WTC11 (cell line): ENCODE data around the gene ACOXL. TPM values are rescaled to one million over a fixed set of nuclear protein-coding genes. Genes with fewer than 3 reads are reported as not detected.

Source experiments
- ATAC-seq: fragments of 200-7000 bp; cut with Tn5 transposase; 2 replicates; pipeline ENCODE4 v1.10.0; 2021; ENCODE audit warnings: mild to moderate bottlenecking, moderate library complexity
- CTCF ChIA-PET: fragments of 300-600 bp; sonication (Branson Sonifier 250); formaldehyde crosslinking; loops from one replicate; lab custom pipeline; 2021; ENCODE audit warnings: antibody characterized with exemption; lab: Charles Lee
- POLR2A ChIA-PET: fragments of 350-600 bp; sonication (Branson Sonifier 250); formaldehyde crosslinking; loops from one replicate; lab custom pipeline; 2021; ENCODE audit warnings: antibody characterized with exemption; lab: Charles Lee
- DNase-seq: peaks from one replicate; pipeline ENCODE4 v3.0.0; 2021; ENCODE audit warnings: low spot score
- H3K27ac Mint-ChIP-seq: 2 replicates; pipeline ENCODE4 v1.8.0; 2021; ENCODE audit warnings: mixed read lengths
- H3K27me3 Mint-ChIP-seq: 2 replicates; pipeline ENCODE4 v1.8.0; 2021; ENCODE audit warnings: low read depth, mild to moderate bottlenecking, moderate library complexity, mixed read lengths
- H3K36me3 Mint-ChIP-seq: 2 replicates; pipeline ENCODE4 v1.8.0; 2021; ENCODE audit warnings: mixed read lengths
- H3K4me1 Mint-ChIP-seq: 2 replicates; pipeline ENCODE4 v1.8.0; 2022; ENCODE audit warnings: mixed read lengths
- H3K4me3 Mint-ChIP-seq: 2 replicates; pipeline ENCODE4 v1.8.0; 2021; ENCODE audit warnings: mild to moderate bottlenecking, moderate library complexity, mixed read lengths
- H3K9me3 Mint-ChIP-seq: 2 replicates; pipeline ENCODE4 v1.8.0; 2021; ENCODE audit warnings: mixed read lengths
- CREM ChIP-seq: sonication (generic); formaldehyde crosslinking; IDR thresholded peaks from 2 replicates; pipeline ENCODE4 v1.8.1; 2022; ENCODE audit warnings: mild to moderate bottlenecking, missing genetic modification reagents, moderate library complexity
- GABPB1 ChIP-seq: sonication (generic); formaldehyde crosslinking; IDR thresholded peaks from 2 replicates; pipeline ENCODE4 v1.8.1; 2023; ENCODE audit warnings: mild to moderate bottlenecking, missing genetic modification reagents
- GRHL2 ChIP-seq: fragments of 250-450 bp; sonication (Bioruptor Pico); IDR thresholded peaks from 2 replicates; pipeline ENCODE4 v1.8.0; 2022; ENCODE audit warnings: mild to moderate bottlenecking, moderate library complexity; ENCODE audit not compliant: insufficient replicate concordance, severe bottlenecking
- GTF2I ChIP-seq: fragments of 250-450 bp; sonication (Bioruptor Pico); conservative IDR thresholded peaks from 2 replicates; pipeline ENCODE4 v1.4.0; 2021; ENCODE audit warnings: mild to moderate bottlenecking
- MXD4 ChIP-seq: fragments of 250-450 bp; sonication (Bioruptor Pico); IDR thresholded peaks from 2 replicates; pipeline ENCODE4 v1.8.0; 2021; ENCODE audit warnings: mild to moderate bottlenecking, moderate library complexity, borderline replicate concordance
- NFATC4 ChIP-seq: fragments of 250-450 bp; sonication (Bioruptor Pico); IDR thresholded peaks from 2 replicates; pipeline ENCODE4 v1.9.0; 2021; ENCODE audit warnings: mild to moderate bottlenecking
- NR2C2 ChIP-seq: sonication (generic); formaldehyde crosslinking; IDR thresholded peaks from 2 replicates; pipeline ENCODE4 v1.8.0; 2022; ENCODE audit warnings: mild to moderate bottlenecking, missing genetic modification reagents
- RELA ChIP-seq: sonication (generic); formaldehyde crosslinking; IDR thresholded peaks from 2 replicates; pipeline ENCODE4 v1.8.1; 2022; ENCODE audit warnings: missing genetic modification reagents, mild to moderate bottlenecking, borderline replicate concordance
- RORB ChIP-seq: fragments of 250-450 bp; sonication (Bioruptor Pico); IDR thresholded peaks from 2 replicates; pipeline ENCODE4 v1.9.0; 2021; ENCODE audit warnings: mild to moderate bottlenecking
- SOX15 ChIP-seq: fragments of 250-450 bp; sonication (Bioruptor Pico); IDR thresholded peaks from 2 replicates; pipeline ENCODE4 v1.9.0; 2021; ENCODE audit warnings: mild to moderate bottlenecking
- SP1 ChIP-seq: sonication (generic); formaldehyde crosslinking; conservative IDR thresholded peaks from 2 replicates; pipeline ENCODE4 v1.8.1; 2022; ENCODE audit warnings: missing genetic modification reagents
- ZNF219 ChIP-seq: sonication (generic); formaldehyde crosslinking; IDR thresholded peaks from 2 replicates; pipeline ENCODE4 v1.8.0; 2023; ENCODE audit warnings: missing genetic modification reagents, mild to moderate bottlenecking, borderline replicate concordance
- ZNF317 ChIP-seq: sonication (generic); formaldehyde crosslinking; IDR thresholded peaks from 2 replicates; pipeline ENCODE4 v1.8.1; 2023; ENCODE audit warnings: low read depth, mild to moderate bottlenecking, moderate library complexity, missing genetic modification reagents, borderline replicate concordance
- total RNA-seq: library from RNA; stranded (reverse); gene quantifications from 3 replicates; pipeline ENCODE4 v1.2.3, GENCODE V29; 2021
- TF ChIP-seq, protein P1 (sequence below): fragments of 250-450 bp; sonication (Bioruptor Pico); conservative IDR thresholded peaks from 2 replicates; pipeline ENCODE4 v1.9.0; 2021; ENCODE audit warnings: mild to moderate bottlenecking
- TF ChIP-seq, protein P2 (sequence below): sonication (generic); formaldehyde crosslinking; IDR thresholded peaks from 2 replicates; pipeline ENCODE4 v1.8.1; 2022; ENCODE audit warnings: missing genetic modification reagents, borderline replicate concordance
- TF ChIP-seq, protein P3 (sequence below): fragments of 250-450 bp; sonication (Bioruptor Pico); IDR thresholded peaks from 2 replicates; pipeline ENCODE4 v1.9.0; 2021; ENCODE audit warnings: mild to moderate bottlenecking
- TF ChIP-seq, protein P4 (sequence below): sonication (generic); formaldehyde crosslinking; IDR thresholded peaks from 2 replicates; pipeline ENCODE4 v1.8.0; 2022; ENCODE audit warnings: mild to moderate bottlenecking, missing genetic modification reagents
- TF ChIP-seq, protein P5 (sequence below): sonication (generic); formaldehyde crosslinking; IDR thresholded peaks from 2 replicates; pipeline ENCODE4 v1.8.1; 2023; ENCODE audit warnings: mild to moderate bottlenecking, missing genetic modification reagents, moderate library complexity
- TF ChIP-seq, protein P6 (sequence below): fragments of 250-450 bp; sonication (Bioruptor Pico); IDR thresholded peaks from 2 replicates; pipeline ENCODE4 v2.1.2; 2022; ENCODE audit warnings: mild to moderate bottlenecking, moderate library complexity

Gene ACOXL
- total RNA-seq, 1 experiment from 2014 or later = 14.9 TPM

DNA sequence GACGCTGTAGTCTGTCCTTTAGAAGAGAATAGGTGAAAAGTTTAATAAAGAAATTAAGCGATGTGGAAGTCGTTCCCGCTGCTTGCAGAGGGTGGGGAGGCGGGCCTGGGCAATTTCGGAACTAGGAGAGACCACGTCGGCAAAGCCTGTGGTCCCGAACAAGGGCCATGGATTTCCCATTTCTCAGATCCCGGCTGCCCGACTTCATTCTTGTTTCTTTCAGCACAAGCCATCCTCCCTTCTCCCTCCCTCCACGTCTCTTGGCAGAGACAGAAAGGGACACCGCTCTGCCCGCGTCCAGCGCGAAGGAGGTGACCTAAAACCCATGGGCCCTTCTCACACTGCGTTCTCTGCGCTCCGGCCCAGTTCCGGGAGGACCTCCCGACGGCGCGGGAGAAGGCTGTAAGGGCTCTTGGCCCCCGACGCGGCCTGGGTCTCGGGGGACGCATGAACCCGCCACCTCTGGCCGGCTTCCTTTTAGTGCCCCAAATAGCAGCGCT is 386.2 kb downstream of the ACOXL start:
- peak; percentile 31 for DNase-seq
- Mint-ChIP-seq H3K36me3 (no peaks in the 10 kb centered on the region), H3K4me3 (peak overlapping the region; percentile 71), H3K4me1 (peaks cover 36% of the 10 kb centered on the region), H3K27me3 (peaks cover 54% of the 10 kb centered on the region), H3K9me3 (no peaks in the 10 kb centered on the region)
- ChIA-PET POLR2A (no interaction called here), CTCF (no interaction called here)
- ATAC-seq = no peak
- TF ChIP-seq CREM (CRISPR knock-in tag) = no peak
- TF ChIP-seq, protein P1, sequence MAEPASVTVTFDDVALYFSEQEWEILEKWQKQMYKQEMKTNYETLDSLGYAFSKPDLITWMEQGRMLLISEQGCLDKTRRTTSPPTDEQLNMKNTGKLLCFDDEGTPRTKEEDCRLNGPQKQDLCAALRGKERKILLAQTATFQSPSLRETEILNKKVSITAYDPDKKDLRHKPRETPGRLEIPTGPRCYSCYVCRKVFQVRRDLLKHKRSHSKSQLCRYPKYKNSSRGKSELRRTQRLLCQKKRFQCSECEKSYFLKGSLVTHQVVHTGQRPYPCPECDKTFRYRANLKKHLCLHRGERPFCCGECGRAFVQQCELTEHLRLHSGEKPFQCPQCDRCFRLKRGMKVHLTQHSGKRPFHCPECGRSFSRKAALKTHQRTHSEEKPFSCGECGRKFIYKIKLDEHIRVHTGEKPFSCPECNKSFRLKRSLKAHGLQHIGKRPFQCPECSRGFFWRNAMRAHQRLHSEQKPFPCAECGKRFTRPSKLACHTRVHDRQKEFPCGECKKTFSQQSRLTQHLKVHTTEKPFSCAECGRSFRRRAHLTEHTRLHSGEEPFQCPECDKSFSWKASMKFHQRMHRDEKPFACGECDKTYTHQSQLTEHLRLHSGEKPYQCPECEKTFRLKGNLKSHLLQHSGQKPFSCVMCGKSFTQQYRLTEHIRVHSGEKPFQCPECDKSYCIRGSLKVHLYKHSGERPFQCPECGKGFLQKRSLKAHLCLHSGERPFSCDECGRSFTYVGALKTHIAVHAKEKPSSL (CRISPR knock-in tag) = no peak
- TF ChIP-seq, all 79 proteins: peak for 0
- H3K27ac Mint-ChIP-seq = no peak overlapping the region

DNA sequence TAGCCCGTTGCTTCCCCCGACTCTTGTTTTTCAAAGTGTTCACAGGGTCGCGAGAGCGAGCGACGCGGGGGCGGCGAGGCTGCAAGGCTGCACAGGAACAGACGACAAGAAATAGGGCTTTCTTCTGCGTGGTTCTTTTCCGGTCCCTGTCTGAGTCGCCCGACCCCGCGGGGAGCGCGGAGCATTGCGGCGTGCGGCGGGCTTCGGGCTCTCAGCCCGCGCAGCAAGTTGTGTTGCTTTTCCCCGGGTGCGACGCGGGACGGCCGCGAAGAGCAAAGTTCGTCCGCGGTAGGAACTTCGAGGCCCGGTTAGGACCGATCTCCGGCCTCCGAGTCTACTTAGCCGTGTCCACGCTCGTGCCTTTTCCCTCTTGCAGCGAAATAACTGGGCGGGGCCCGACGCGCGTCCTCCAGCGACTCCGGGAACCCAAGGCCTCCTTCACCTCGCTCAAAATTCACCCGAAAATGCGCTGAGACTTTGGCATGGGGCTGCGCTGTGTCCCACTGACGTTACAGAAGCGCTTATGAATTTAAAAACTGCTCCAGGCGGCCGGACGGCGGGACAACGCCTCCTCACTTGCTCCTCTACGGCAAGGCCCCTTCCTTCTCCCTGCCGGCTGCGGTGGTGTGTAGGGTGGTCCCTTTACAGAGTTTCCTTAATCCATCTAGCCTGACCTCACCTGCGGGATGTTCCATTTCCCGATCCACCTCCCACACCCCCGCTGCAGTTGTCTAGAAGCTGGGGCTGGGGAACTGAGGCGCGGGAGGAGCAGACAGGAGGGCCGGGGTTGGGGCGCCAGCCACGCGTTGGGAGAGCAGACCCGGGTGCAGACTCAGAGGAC is 386.8 kb downstream of the ACOXL start:
- no peaks in the 10 kb centered on the region for H3K9me3 Mint-ChIP-seq
- peaks cover 4% of the 10 kb centered on the region for H3K36me3 Mint-ChIP-seq
- H3K4me1 Mint-ChIP-seq = peaks cover 39% of the 10 kb centered on the region
- DNase-seq (peak; percentile 40), ATAC-seq (no peak)
- ChIA-PET POLR2A (no interaction called here), CTCF (interaction anchor here (0.8 kb wide), 2 partner anchors 70 to 106 kb away, joined by 3 to 5 read pairs; no protein-coding TSS in a partner anchor)
- H3K27ac Mint-ChIP-seq = no peak overlapping the region
- peak overlapping the region; percentile 71 for H3K4me3 Mint-ChIP-seq
- peaks cover 54% of the 10 kb centered on the region for H3K27me3 Mint-ChIP-seq
- TF ChIP-seq ZNF317 (CRISPR knock-in tag) (no peak), RELA (no peak), SOX15 (CRISPR knock-in tag) (no peak), ZNF219 (no peak), GABPB1 (no peak), NFATC4 (CRISPR knock-in tag) (no peak), MXD4 (CRISPR knock-in tag) (no peak), NR2C2 (CRISPR knock-in tag) (no peak), SP1 (CRISPR knock-in tag) (no peak), GRHL2 (no peak), RORB (CRISPR knock-in tag) (no peak), GTF2I (no peak)
- TF ChIP-seq, protein P2, sequence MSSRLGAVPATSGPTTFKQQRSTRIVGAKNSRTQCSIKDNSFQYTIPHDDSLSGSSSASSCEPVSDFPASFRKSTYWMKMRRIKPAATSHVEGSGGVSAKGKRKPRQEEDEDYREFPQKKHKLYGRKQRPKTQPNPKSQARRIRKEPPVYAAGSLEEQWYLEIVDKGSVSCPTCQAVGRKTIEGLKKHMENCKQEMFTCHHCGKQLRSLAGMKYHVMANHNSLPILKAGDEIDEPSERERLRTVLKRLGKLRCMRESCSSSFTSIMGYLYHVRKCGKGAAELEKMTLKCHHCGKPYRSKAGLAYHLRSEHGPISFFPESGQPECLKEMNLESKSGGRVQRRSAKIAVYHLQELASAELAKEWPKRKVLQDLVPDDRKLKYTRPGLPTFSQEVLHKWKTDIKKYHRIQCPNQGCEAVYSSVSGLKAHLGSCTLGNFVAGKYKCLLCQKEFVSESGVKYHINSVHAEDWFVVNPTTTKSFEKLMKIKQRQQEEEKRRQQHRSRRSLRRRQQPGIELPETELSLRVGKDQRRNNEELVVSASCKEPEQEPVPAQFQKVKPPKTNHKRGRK = no peak
- TF ChIP-seq, protein P3, sequence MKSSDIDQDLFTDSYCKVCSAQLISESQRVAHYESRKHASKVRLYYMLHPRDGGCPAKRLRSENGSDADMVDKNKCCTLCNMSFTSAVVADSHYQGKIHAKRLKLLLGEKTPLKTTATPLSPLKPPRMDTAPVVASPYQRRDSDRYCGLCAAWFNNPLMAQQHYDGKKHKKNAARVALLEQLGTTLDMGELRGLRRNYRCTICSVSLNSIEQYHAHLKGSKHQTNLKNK (CRISPR knock-in tag) = no peak
- TF ChIP-seq, protein P4, sequence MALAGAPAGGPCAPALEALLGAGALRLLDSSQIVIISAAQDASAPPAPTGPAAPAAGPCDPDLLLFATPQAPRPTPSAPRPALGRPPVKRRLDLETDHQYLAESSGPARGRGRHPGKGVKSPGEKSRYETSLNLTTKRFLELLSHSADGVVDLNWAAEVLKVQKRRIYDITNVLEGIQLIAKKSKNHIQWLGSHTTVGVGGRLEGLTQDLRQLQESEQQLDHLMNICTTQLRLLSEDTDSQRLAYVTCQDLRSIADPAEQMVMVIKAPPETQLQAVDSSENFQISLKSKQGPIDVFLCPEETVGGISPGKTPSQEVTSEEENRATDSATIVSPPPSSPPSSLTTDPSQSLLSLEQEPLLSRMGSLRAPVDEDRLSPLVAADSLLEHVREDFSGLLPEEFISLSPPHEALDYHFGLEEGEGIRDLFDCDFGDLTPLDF = no peak
- TF ChIP-seq, protein P5, sequence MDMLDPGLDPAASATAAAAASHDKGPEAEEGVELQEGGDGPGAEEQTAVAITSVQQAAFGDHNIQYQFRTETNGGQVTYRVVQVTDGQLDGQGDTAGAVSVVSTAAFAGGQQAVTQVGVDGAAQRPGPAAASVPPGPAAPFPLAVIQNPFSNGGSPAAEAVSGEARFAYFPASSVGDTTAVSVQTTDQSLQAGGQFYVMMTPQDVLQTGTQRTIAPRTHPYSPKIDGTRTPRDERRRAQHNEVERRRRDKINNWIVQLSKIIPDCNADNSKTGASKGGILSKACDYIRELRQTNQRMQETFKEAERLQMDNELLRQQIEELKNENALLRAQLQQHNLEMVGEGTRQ = no peak
- TF ChIP-seq, protein P6, sequence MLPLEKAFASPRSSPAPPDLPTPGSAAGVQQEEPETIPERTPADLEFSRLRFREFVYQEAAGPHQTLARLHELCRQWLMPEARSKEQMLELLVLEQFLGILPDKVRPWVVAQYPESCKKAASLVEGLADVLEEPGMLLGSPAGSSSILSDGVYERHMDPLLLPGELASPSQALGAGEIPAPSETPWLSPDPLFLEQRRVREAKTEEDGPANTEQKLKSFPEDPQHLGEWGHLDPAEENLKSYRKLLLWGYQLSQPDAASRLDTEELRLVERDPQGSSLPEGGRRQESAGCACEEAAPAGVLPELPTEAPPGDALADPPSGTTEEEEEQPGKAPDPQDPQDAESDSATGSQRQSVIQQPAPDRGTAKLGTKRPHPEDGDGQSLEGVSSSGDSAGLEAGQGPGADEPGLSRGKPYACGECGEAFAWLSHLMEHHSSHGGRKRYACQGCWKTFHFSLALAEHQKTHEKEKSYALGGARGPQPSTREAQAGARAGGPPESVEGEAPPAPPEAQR (CRISPR knock-in tag) = no peak
- TF ChIP-seq, all 79 proteins: peak for 0
